GM10266 (cell line): ENCODE measurements around the gene RMI1.
"Not testable (repeated sequence)": the region's sequence is repeated elsewhere in the genome, so short reads cannot be mapped to it uniquely, and the experiment has no call there.

ENCODE experiments used
- DNase-seq: peaks from one replicate; pipeline ENCODE4 v3.0.0; 2012; ENCODE audit errors: extremely low spot score
- CTCF ChIP-seq: IDR thresholded peaks from 2 replicates; pipeline ENCODE4 v1.5.1; 2012; ENCODE audit warnings: mild to moderate bottlenecking, low read depth; ENCODE audit not compliant: control insufficient read depth, insufficient read depth; ENCODE audit errors: missing control alignments

RMI1 gene

GRCh38 chr9:83935276-83935935 is 45.2 kb upstream of the RMI1 start:
- TF ChIP-seq CTCF: no peak

GRCh38 chr9:83936523-83936922 is 44.1 kb upstream of the RMI1 start:
- no peak for TF ChIP-seq CTCF
- DNase-seq: no peak

More at GRCh38 chr9:83935276-83935935, 45.2 kb upstream of the RMI1 start:
- DNase-seq: no peak

GRCh38 chr9:83937861-83938455 is 42.6 kb upstream of the RMI1 start:
- peak; percentile 55 for DNase-seq
- peak; percentile 64 for TF ChIP-seq CTCF

- no peak for TF ChIP-seq CTCF
- DNase-seq: no peak
These were observed 39.9 kb upstream of the RMI1 start for GRCh38 chr9:83940590-83941303.

DNA sequence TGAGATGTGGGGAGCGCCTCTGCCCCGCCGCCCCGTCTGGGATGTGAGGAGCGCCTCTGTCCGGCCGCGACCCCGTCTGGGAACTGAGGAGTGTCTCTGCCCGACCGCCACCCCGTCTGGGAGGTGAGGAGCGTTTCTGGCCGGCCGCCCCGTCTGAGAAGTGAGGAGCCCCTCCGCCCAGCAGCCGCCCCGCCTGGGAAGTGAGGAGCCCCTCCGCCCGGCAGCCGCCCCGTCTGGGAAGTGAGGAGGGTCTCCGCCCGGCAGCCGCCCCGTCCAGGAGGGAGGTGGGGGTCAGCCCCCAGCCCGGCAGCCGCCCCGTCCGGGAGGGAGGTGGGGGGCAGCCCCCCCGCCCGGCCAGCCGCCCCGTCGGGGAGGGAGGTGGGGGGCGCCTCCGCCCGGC is 32.5 kb upstream of the RMI1 start:
- not testable (repeated sequence) for DNase-seq

- TF ChIP-seq CTCF: no peak
- DNase-seq: no peak
These were observed 24.5 kb upstream of the RMI1 start for GRCh38 chr9:83956086-83956435.

DNA sequence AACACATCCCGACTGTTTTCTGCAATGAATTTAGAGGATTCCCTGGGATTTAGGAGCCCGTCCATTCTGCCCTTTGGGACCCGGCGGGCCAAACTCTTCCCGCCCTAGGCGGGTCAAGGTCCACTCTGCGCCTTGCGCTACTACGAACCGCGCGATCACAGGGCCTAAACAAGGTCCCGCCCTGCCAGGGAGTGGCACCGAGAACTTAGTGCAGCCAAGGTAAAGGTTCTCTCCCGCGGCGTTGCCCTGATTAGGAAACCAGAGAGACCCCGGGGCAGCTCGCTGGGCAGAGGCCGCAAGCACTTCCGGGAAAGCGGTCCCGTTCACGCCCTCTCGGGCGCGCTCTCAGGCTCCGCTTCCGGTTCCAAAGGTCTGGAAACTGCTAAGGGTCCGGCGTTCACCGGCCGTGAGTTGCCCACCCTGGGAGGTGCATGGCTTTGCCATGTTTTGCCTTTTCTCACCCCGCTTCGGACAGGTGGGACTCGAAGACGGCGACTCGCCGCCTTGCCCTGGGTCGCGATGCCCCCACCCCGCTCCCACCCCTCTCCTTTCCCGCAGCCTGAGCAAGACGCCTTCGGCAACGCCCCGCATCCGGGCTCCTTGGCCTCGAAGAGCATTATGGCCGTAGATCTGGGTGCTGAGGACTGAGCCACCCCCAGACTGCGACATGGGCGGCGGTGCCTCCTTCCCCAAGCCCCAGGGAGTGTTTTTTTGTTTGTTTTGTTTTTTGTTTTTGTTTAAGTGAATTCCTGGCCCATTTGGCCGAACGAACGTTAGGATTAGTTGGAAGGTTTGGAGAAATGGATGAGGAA is 24.0 kb upstream of the RMI1 start:
- peak; percentile 65 for DNase-seq
- no peak for TF ChIP-seq CTCF
